K562 (cell line): ENCODE results near the gene ZFYVE28. TPM values are rescaled to one million over a fixed set of nuclear protein-coding genes. Genes with fewer than 3 reads are reported as not detected.
A peak's percentile ranks its signal among the peaks of the same experiment; 100 is the strongest.

Source experiments
- BACH1 ChIP-seq: fragments of 200-800 bp; sonication (Bioruptor generic); IDR thresholded peaks from 2 replicates; pipeline ENCODE4 v1.6.1; 2016; ENCODE audit warnings: missing genetic modification characterization, missing compliant biosample characterization
- BCOR ChIP-seq: fragments of 450-650 bp; IDR thresholded peaks from 2 replicates; pipeline ENCODE4 v1.6.1; 2016
- E2F3 ChIP-seq: fragments of 250-450 bp; sonication (Bioruptor Pico); IDR thresholded peaks from 2 replicates; pipeline ENCODE4 v1.4.0; 2020; ENCODE audit warnings: mild to moderate bottlenecking
- EP400 ChIP-seq: fragments of 450-650 bp; IDR thresholded peaks from 2 replicates; pipeline ENCODE4 v1.6.1; 2017; ENCODE audit warnings: antibody characterized with exemption, mild to moderate bottlenecking, moderate library complexity
- GATAD2B ChIP-seq: fragments of 450-650 bp; IDR thresholded peaks from 2 replicates; pipeline ENCODE4 v1.6.1; 2017; ENCODE audit warnings: mild to moderate bottlenecking, borderline replicate concordance
- HLTF ChIP-seq: fragments of 450-650 bp; IDR thresholded peaks from 2 replicates; pipeline ENCODE4 v1.6.1; 2016
- MTA2 ChIP-seq: fragments of 450-650 bp; IDR thresholded peaks from 2 replicates; pipeline ENCODE4 v1.6.1; 2016; ENCODE audit warnings: low read depth
- MYBL2 ChIP-seq, 2 experiments: fragments of 450-650 bp in 1 of 2; sonication (generic) in 1 of 2; formaldehyde crosslinking in 1 of 2; IDR thresholded peaks; 2 replicates each; pipeline versions ENCODE4 v1.6.1 to v1.8.1; 2017 to 2022; ENCODE audit warnings: borderline replicate concordance in 1 of 2, inconsistent platforms in 1 of 2, low read depth in 1 of 2, mild to moderate bottlenecking in 1 of 2, missing genetic modification reagents in 1 of 2, moderate library complexity in 1 of 2
- NCOA1 ChIP-seq: fragments of 450-650 bp; IDR thresholded peaks from 2 replicates; pipeline ENCODE4 v1.6.1; 2016; ENCODE audit warnings: low read depth
- NCOA4 ChIP-seq: fragments of 450-650 bp; IDR thresholded peaks from 2 replicates; pipeline ENCODE4 v1.6.1; 2018; ENCODE audit warnings: mild to moderate bottlenecking; ENCODE audit not compliant: partially characterized antibody
- PREB ChIP-seq: sonication (generic); formaldehyde crosslinking; IDR thresholded peaks from 2 replicates; pipeline ENCODE4 v1.8.1; 2023; ENCODE audit warnings: mild to moderate bottlenecking, missing genetic modification reagents
- RBM25 ChIP-seq: fragments of 200-400 bp; formaldehyde crosslinking; IDR thresholded peaks from 2 replicates; pipeline ENCODE4 v1.6.1; 2018; ENCODE audit warnings: low read length, low read depth, moderate library complexity; ENCODE audit not compliant: severe bottlenecking
- SMARCA5 ChIP-seq: fragments of 450-650 bp; IDR thresholded peaks from 2 replicates; pipeline ENCODE4 v1.6.1; 2016
- SMARCB1 ChIP-seq: IDR thresholded peaks from 2 replicates; pipeline ENCODE4 v1.6.1; 2011; ENCODE audit warnings: improper control_type of control experiment, low read depth; ENCODE audit not compliant: insufficient read length
- SP1 ChIP-seq: sonication (generic); formaldehyde crosslinking; IDR thresholded peaks from 2 replicates; pipeline ENCODE4 v1.8.1; 2022; ENCODE audit warnings: mild to moderate bottlenecking, missing genetic modification reagents
- TGIF2 ChIP-seq: sonication (generic); formaldehyde crosslinking; IDR thresholded peaks from 2 replicates; pipeline ENCODE4 v1.8.1; 2022; ENCODE audit warnings: mild to moderate bottlenecking, missing genetic modification reagents, moderate library complexity
- TRIM24 ChIP-seq, 2 experiments: fragments of 450-650 bp; IDR thresholded peaks; 2 replicates each; pipeline ENCODE4 v1.6.1; 2016
- ZHX1 ChIP-seq: fragments of 150-350 bp; conservative IDR thresholded peaks from 2 replicates; pipeline ENCODE4 v1.6.1; 2014; ENCODE audit warnings: low read length
- ZKSCAN1 ChIP-seq: fragments of 150-350 bp; IDR thresholded peaks from 2 replicates; pipeline ENCODE4 v1.6.1; 2016; ENCODE audit warnings: low read depth, low read length
- ZNF408 ChIP-seq: fragments of 250-450 bp; sonication (Bioruptor Pico); IDR thresholded peaks from 2 replicates; pipeline ENCODE4 v1.4.0; 2020; ENCODE audit warnings: low read depth, mild to moderate bottlenecking, moderate library complexity
- ZNF79 ChIP-seq: fragments of 250-450 bp; sonication (Bioruptor Pico); IDR thresholded peaks from 2 replicates; pipeline ENCODE4 v1.4.0; 2020; ENCODE audit warnings: low read depth, mild to moderate bottlenecking, moderate library complexity
- polyA plus RNA-seq, 8 experiments: library from polyadenylated mRNA; depleted of rRNA in 4 of 8; stranded (reverse) in 5 of 8; unstranded in 3 of 8; fragments of >200 nt; fragmentation: Nextera tagmentation in 2 of 8; fragmentation: Illumina TruSeq in 1 of 8; extraction: Ambion mirVana in 2 of 8; extraction: Trizol in 1 of 8; gene quantifications; 2 replicates each; pipeline versions ENCODE4 v1.2.1 to v1.2.3, GENCODE V29; 2011 to 2014; ENCODE audit warnings: inconsistent platforms in 1 of 8, missing spikeins in 1 of 8
- total RNA-seq, 7 experiments: library from RNA; depleted of rRNA in 6 of 7; stranded (reverse); fragments of >200 nt in 6 of 7; fragmentation: Illumina TruSeq in 2 of 7; extraction: Trizol in 2 of 7; gene quantifications; 2 replicates each; pipeline versions ENCODE4 v1.2.1 to v1.2.3, GENCODE V29; 2011 to 2021; ENCODE audit warnings: low replicate concordance in 1 of 7
- TF ChIP-seq, protein P1 (sequence below): sonication (generic); formaldehyde crosslinking; IDR thresholded peaks from 2 replicates; pipeline ENCODE4 v1.8.0; 2022; ENCODE audit warnings: mild to moderate bottlenecking, missing genetic modification reagents
- TF ChIP-seq, protein P2 (sequence below): IDR thresholded peaks from 2 replicates; pipeline ENCODE4 v1.6.1; 2012; ENCODE audit warnings: low read depth, low read length, improper control_type of control experiment, borderline replicate concordance
- TF ChIP-seq, protein P3 (sequence below): fragments of 450-650 bp; IDR thresholded peaks from 2 replicates; pipeline ENCODE4 v1.6.1; 2016; ENCODE audit warnings: antibody characterized with exemption

ZFYVE28 gene
- total and polyA plus RNA-seq, 9 of the 15 experiments (the other 6 are each of a cell fraction or from before 2014, with no cell fraction given), result 1.3 to 24.8 (median 8.9) TPM

- TF ChIP-seq, protein P1, sequence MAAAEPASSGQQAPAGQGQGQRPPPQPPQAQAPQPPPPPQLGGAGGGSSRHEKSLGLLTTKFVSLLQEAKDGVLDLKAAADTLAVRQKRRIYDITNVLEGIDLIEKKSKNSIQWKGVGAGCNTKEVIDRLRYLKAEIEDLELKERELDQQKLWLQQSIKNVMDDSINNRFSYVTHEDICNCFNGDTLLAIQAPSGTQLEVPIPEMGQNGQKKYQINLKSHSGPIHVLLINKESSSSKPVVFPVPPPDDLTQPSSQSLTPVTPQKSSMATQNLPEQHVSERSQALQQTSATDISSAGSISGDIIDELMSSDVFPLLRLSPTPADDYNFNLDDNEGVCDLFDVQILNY (CRISPR knock-in tag), result no peak
- TF ChIP-seq MTA2 (no peak), SMARCA5 (peak; percentile 89), TGIF2 (no peak), GATAD2B (no peak), ZHX1 (no peak), BACH1 (tag) (no peak), NCOA4 (no peak), SMARCB1 (no peak), RBM25 (peak; percentile 99), NCOA1 (no peak), ZKSCAN1 (no peak), BCOR (peak; percentile 91), SP1 (CRISPR knock-in tag) (no peak), ZNF79 (CRISPR knock-in tag) (no peak), EP400 (no peak), ZNF408 (CRISPR knock-in tag) (no peak), HLTF (peak; percentile 95), MYBL2 (IDR thresholded peaks at IDR 0.05; ENCODE audit: low read depth) (no peak), MYBL2 (CRISPR knock-in tag; IDR thresholded peaks at IDR 0.05; ENCODE audit: borderline replicate concordance) (no peak), TRIM24 (IDR thresholded peaks at IDR 0.05) (no peak), PREB (no peak), E2F3 (CRISPR knock-in tag) (no peak)
- TF ChIP-seq, protein P2, sequence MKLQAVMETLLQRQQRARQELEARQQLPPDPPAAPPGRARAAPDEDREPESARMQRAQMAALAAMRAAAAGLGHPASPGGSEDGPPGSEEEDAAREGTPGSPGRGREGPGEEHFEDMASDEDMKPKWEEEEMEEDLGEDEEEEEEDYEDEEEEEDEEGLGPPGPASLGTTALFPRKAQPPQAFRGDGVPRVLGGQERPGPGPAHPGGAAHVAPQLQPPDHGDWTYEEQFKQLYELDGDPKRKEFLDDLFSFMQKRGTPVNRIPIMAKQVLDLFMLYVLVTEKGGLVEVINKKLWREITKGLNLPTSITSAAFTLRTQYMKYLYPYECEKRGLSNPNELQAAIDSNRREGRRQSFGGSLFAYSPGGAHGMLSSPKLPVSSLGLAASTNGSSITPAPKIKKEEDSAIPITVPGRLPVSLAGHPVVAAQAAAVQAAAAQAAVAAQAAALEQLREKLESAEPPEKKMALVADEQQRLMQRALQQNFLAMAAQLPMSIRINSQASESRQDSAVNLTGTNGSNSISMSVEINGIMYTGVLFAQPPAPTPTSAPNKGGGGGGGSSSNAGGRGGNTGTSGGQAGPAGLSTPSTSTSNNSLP, result no peak
- TF ChIP-seq, protein P3, sequence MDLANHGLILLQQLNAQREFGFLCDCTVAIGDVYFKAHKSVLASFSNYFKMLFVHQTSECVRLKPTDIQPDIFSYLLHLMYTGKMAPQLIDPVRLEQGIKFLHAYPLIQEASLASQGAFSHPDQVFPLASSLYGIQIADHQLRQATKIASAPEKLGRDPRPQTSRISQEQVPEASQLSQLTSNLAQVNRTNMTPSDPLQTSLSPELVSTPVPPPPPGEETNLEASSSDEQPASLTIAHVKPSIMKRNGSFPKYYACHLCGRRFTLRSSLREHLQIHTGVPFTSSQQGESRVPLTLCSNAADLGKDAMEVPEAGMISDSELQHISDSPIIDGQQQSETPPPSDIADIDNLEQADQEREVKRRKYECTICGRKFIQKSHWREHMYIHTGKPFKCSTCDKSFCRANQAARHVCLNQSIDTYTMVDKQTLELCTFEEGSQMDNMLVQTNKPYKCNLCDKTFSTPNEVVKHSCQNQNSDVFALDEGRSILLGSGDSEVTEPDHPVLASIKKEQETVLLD, result no peak
These were observed 13.6 kb upstream of the ZFYVE28 start (continued) for GRCh38 chr4:2432004-2432403.
